Keratinocyte (primary cell): ENCODE data around the gene ZRANB1.

Source experiments
- CTCF ChIP-seq, 3 experiments: IDR thresholded peaks in 1 of 3; conservative IDR thresholded peaks in 1 of 3; optimal IDR thresholded peaks in 1 of 3; 2 replicates in 2 of 3; 3 replicates in 1 of 3; pipeline versions ENCODE3 to v1.5.1; 2011; ENCODE audit warnings: low read length in 3 of 3, mild to moderate bottlenecking in 3 of 3, moderate library complexity in 2 of 3, control low read depth in 1 of 3, inconsistent platforms in 1 of 3; ENCODE audit not compliant: insufficient read depth in 2 of 3; ENCODE audit errors: extremely low read depth in 1 of 3
- EZH2 ChIP-seq: IDR thresholded peaks from one replicate; pipeline ENCODE4 v1.6.1; 2012; ENCODE audit warnings: inconsistent platforms, mild to moderate bottlenecking, low read length, moderate library complexity

GRCh38 chr10:124998624-124999291 is 56.8 kb downstream of the ZRANB1 start:
- TF ChIP-seq EZH2 (no peak), CTCF (optimal IDR thresholded peaks at IDR 0.05 in 1 of 3, IDR thresholded peaks at IDR 0.05 in 1 of 3, conservative IDR thresholded peaks at IDR 0.05 in 1 of 3; ENCODE audit: extremely low read depth in 1 of 3, insufficient read depth in 2 of 3, low read length in 3 of 3) (no peak)
